GM23338 (cell line): ENCODE data around the gene FNDC4. TPM values are rescaled to one million over a fixed set of nuclear protein-coding genes. Genes with fewer than 3 reads are reported as not detected.

ENCODE experiments used
- ATAC-seq: fragments of 200-7000 bp; cut with Tn5 transposase; 3 replicates; pipeline ENCODE4 v1.9.1; 2020
- DNase-seq: peaks from one replicate; pipeline ENCODE4 v3.0.0-alpha.2; 2015; ENCODE audit warnings: low spot score
- H2AFZ ChIP-seq: fragments of 200-600 bp; sonication (generic); 2 replicates; pipeline ENCODE4 v1.8.0; 2016; ENCODE audit warnings: antibody characterized with exemption, mild to moderate bottlenecking, moderate library complexity
- H3F3A ChIP-seq: fragments of 200-600 bp; sonication (generic); replicated peaks from 2 replicates; pipeline ENCODE4 v1.8.0; 2017; ENCODE audit warnings: antibody characterized with exemption, mixed run types, low read depth
- H3K27ac ChIP-seq: fragments of 200-600 bp; sonication (generic); 2 replicates; pipeline ENCODE4 v1.6.1; 2016; ENCODE audit warnings: low read depth
- H3K27me3 ChIP-seq: fragments of 200-600 bp; sonication (generic); 2 replicates; pipeline ENCODE4 v1.8.0; 2016; ENCODE audit warnings: mild to moderate bottlenecking, mixed run types, moderate library complexity; ENCODE audit not compliant: insufficient read depth
- H3K36me3 ChIP-seq: fragments of 200-600 bp; sonication (generic); 2 replicates; pipeline ENCODE4 v1.8.0; 2016; ENCODE audit warnings: mild to moderate bottlenecking; ENCODE audit not compliant: insufficient read depth
- H3K4me1 ChIP-seq: fragments of 200-600 bp; sonication (generic); 2 replicates; pipeline ENCODE4 v1.8.0; 2016; ENCODE audit warnings: mild to moderate bottlenecking, moderate library complexity; ENCODE audit not compliant: insufficient read depth
- H3K4me2 ChIP-seq: fragments of 200-600 bp; sonication (generic); 2 replicates; pipeline ENCODE4 v1.7.1; 2017; ENCODE audit warnings: mixed run types
- H3K4me3 ChIP-seq: fragments of 200-600 bp; sonication (generic); 2 replicates; pipeline ENCODE4 v1.6.1; 2016; ENCODE audit warnings: mixed run types
- H3K79me2 ChIP-seq: fragments of 200-600 bp; sonication (generic); replicated peaks from 2 replicates; pipeline ENCODE4 v1.8.0; 2017; ENCODE audit warnings: mild to moderate bottlenecking; ENCODE audit not compliant: insufficient read depth
- H3K9me2 ChIP-seq: fragments of 200-600 bp; sonication (generic); 2 replicates; pipeline ENCODE4 v1.8.0; 2017; ENCODE audit not compliant: insufficient read depth
- H4K20me1 ChIP-seq: fragments of 200-600 bp; sonication (generic); replicated peaks from 2 replicates; pipeline ENCODE4 v1.8.0; 2017; ENCODE audit warnings: mild to moderate bottlenecking; ENCODE audit not compliant: insufficient read depth
- H3K27ac Mint-ChIP-seq: 2 replicates; pipeline ENCODE4 v1.8.0; 2020; ENCODE audit warnings: inconsistent platforms, mild to moderate bottlenecking, moderate library complexity, mixed read lengths
- H3K27me3 Mint-ChIP-seq: 3 replicates; pipeline ENCODE4 v1.8.0; 2022; ENCODE audit warnings: low read depth, mild to moderate bottlenecking, moderate library complexity, mixed read lengths, inconsistent platforms; ENCODE audit not compliant: insufficient read depth, poor library complexity
- H3K36me3 Mint-ChIP-seq: 3 replicates; pipeline ENCODE4 v1.8.0; 2021; ENCODE audit warnings: low read depth, mild to moderate bottlenecking, inconsistent platforms, moderate library complexity, mixed read lengths
- H3K4me1 Mint-ChIP-seq: 3 replicates; pipeline ENCODE4 v1.8.0; 2020; ENCODE audit warnings: mild to moderate bottlenecking, inconsistent platforms, mixed read lengths
- H3K4me3 Mint-ChIP-seq: 3 replicates; pipeline ENCODE4 v1.8.0; 2021; ENCODE audit warnings: moderate library complexity, mild to moderate bottlenecking, inconsistent platforms, mixed read lengths
- H3K9me3 Mint-ChIP-seq: 3 replicates; pipeline ENCODE4 v1.8.0; 2020; ENCODE audit warnings: moderate library complexity, mild to moderate bottlenecking, inconsistent platforms, mixed read lengths
- CREB1 ChIP-seq: fragments of 250-450 bp; sonication (Bioruptor Pico); IDR thresholded peaks from 2 replicates; pipeline ENCODE4 v1.5.0; 2020; ENCODE audit warnings: low read depth, mild to moderate bottlenecking, moderate library complexity
- EZH2 ChIP-seq: fragments of 200-600 bp; sonication (generic); IDR thresholded peaks from one replicate; pipeline ENCODE4 v1.8.0; 2017; ENCODE audit warnings: antibody characterized with exemption, mild to moderate bottlenecking, low read depth; ENCODE audit not compliant: unreplicated experiment
- EZH2phosphoT487 ChIP-seq: fragments of 200-600 bp; sonication (generic); IDR thresholded peaks from one replicate; pipeline ENCODE4 v1.8.1; 2018; ENCODE audit warnings: antibody characterized with exemption; ENCODE audit not compliant: unreplicated experiment
- JUNB ChIP-seq: IDR thresholded peaks from one replicate; pipeline ENCODE4 v1.6.1; 2016; ENCODE audit warnings: antibody characterized with exemption; ENCODE audit not compliant: unreplicated experiment
- NANOG ChIP-seq: IDR thresholded peaks from 2 replicates; pipeline ENCODE4 v1.6.1; 2016; ENCODE audit warnings: antibody characterized with exemption, borderline replicate concordance
- POLR2AphosphoS5 ChIP-seq: IDR thresholded peaks from 2 replicates; pipeline ENCODE4 v1.6.1; 2016; ENCODE audit warnings: antibody characterized with exemption, low read depth
- STAT1 ChIP-seq: IDR thresholded peaks from one replicate; pipeline ENCODE4 v1.6.1; 2016; ENCODE audit warnings: antibody characterized with exemption; ENCODE audit not compliant: unreplicated experiment
- ZNF114 ChIP-seq: fragments of 250-450 bp; sonication (Bioruptor Pico); IDR thresholded peaks from 2 replicates; pipeline ENCODE4 v1.5.0; 2020; ENCODE audit warnings: mild to moderate bottlenecking, moderate library complexity
- ZNF331 ChIP-seq: fragments of 250-450 bp; sonication (Bioruptor Pico); IDR thresholded peaks from 2 replicates; pipeline ENCODE4 v1.5.0; 2020; ENCODE audit warnings: low read depth, mild to moderate bottlenecking, moderate library complexity
- polyA plus RNA-seq: library from polyadenylated mRNA; unstranded; fragments of >200 nt; fragmentation: Nextera tagmentation; extraction: Ambion mirVana; gene quantifications from 2 replicates; pipeline ENCODE4 v1.2.1, GENCODE V29; 2016
- total RNA-seq: library from RNA; depleted of rRNA; stranded (reverse); fragments of >200 nt; shearing (Covaris generic); gene quantifications from 2 replicates; pipeline ENCODE4 v1.2.3, GENCODE V29; 2014
- TF ChIP-seq, protein P1 (sequence below): fragments of 250-450 bp; sonication (Bioruptor Pico); IDR thresholded peaks from 2 replicates; pipeline ENCODE4 v1.5.0; 2020; ENCODE audit warnings: mild to moderate bottlenecking, moderate library complexity
- TF ChIP-seq, protein P2 (sequence below): IDR thresholded peaks from 2 replicates; pipeline ENCODE4 v1.6.1; 2016; ENCODE audit warnings: antibody characterized with exemption
- TF ChIP-seq, protein P3 (sequence below): IDR thresholded peaks from one replicate; pipeline ENCODE4 v1.6.1; 2018; ENCODE audit warnings: antibody characterized with exemption; ENCODE audit not compliant: unreplicated experiment
- TF ChIP-seq, protein P4 (sequence below), 2 experiments: fragments of 200-600 bp in 1 of 2; sonication (generic) in 1 of 2; conservative IDR thresholded peaks; 2 replicates each; pipeline versions ENCODE4 v1.5.1 to v1.6.1; 2016 to 2017; ENCODE audit warnings: antibody characterized with exemption in 2 of 2, low read depth in 2 of 2, mild to moderate bottlenecking in 2 of 2, moderate library complexity in 1 of 2

FNDC4 gene
- total and polyA plus RNA-seq, 2 experiments from 2014 or later, result 5.9 to 13.3 TPM

DNA sequence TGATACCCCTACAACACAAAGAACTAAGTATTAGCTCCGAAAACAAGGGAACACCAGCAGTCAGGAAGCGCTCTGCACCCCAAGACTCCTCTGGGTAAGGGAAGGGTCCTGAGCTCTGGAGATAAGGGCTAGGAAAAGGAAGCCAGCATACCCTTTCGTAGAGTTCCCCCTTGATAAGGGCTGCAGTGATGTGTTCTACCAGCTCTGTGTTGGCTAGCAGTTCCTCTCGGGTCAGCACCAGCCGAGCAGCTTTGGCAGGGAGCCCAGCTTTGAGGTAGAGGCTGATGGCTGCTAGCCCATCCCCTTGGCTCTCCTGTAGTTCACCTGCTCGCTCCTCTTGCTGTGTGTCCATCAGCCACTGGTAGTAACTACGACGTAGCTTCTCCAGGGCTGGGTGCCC, 33.9 kb downstream of the FNDC4 start:
- H3K9me3 Mint-ChIP-seq, result no peaks in the 10 kb centered on the region
- Histone ChIP-seq H2AFZ (no peak overlapping the region), H3K4me2 (no peak overlapping the region), H3K36me3 (peaks cover 5% of the 10 kb centered on the region; the same call in 1 of the 2 replicates), H3K9me2 (no peaks in the 10 kb centered on the region), H3K27me3 (no peaks in the 10 kb centered on the region), H3F3A (no peaks in the 10 kb centered on the region), H3K79me2 (no peaks in the 10 kb centered on the region), H3K27ac (peak overlapping the region; percentile 74; the same call in 1 of the 2 replicates), H3K4me3 (no peak overlapping the region), H3K4me1 (no peaks in the 10 kb centered on the region), H4K20me1 (no peaks in the 10 kb centered on the region)
- H3K27me3 Mint-ChIP-seq, result no peaks in the 10 kb centered on the region
- no peaks in the 10 kb centered on the region; the same call in 2 of the 3 replicates for H3K36me3 Mint-ChIP-seq
- peaks cover 4% of the 10 kb centered on the region; the same call in 2 of the 3 replicates for H3K4me1 Mint-ChIP-seq
- peak; percentile 22 for ATAC-seq
- no peak for DNase-seq
- no peak for TF ChIP-seq NANOG
- TF ChIP-seq EZH2phosphoT487, result no peak
- TF ChIP-seq POLR2AphosphoS5, result no peak
- no peak for TF ChIP-seq CREB1
- no peak for TF ChIP-seq EZH2
- TF ChIP-seq ZNF114 (CRISPR knock-in tag), result no peak
- no peak for TF ChIP-seq STAT1
- TF ChIP-seq, protein P1, sequence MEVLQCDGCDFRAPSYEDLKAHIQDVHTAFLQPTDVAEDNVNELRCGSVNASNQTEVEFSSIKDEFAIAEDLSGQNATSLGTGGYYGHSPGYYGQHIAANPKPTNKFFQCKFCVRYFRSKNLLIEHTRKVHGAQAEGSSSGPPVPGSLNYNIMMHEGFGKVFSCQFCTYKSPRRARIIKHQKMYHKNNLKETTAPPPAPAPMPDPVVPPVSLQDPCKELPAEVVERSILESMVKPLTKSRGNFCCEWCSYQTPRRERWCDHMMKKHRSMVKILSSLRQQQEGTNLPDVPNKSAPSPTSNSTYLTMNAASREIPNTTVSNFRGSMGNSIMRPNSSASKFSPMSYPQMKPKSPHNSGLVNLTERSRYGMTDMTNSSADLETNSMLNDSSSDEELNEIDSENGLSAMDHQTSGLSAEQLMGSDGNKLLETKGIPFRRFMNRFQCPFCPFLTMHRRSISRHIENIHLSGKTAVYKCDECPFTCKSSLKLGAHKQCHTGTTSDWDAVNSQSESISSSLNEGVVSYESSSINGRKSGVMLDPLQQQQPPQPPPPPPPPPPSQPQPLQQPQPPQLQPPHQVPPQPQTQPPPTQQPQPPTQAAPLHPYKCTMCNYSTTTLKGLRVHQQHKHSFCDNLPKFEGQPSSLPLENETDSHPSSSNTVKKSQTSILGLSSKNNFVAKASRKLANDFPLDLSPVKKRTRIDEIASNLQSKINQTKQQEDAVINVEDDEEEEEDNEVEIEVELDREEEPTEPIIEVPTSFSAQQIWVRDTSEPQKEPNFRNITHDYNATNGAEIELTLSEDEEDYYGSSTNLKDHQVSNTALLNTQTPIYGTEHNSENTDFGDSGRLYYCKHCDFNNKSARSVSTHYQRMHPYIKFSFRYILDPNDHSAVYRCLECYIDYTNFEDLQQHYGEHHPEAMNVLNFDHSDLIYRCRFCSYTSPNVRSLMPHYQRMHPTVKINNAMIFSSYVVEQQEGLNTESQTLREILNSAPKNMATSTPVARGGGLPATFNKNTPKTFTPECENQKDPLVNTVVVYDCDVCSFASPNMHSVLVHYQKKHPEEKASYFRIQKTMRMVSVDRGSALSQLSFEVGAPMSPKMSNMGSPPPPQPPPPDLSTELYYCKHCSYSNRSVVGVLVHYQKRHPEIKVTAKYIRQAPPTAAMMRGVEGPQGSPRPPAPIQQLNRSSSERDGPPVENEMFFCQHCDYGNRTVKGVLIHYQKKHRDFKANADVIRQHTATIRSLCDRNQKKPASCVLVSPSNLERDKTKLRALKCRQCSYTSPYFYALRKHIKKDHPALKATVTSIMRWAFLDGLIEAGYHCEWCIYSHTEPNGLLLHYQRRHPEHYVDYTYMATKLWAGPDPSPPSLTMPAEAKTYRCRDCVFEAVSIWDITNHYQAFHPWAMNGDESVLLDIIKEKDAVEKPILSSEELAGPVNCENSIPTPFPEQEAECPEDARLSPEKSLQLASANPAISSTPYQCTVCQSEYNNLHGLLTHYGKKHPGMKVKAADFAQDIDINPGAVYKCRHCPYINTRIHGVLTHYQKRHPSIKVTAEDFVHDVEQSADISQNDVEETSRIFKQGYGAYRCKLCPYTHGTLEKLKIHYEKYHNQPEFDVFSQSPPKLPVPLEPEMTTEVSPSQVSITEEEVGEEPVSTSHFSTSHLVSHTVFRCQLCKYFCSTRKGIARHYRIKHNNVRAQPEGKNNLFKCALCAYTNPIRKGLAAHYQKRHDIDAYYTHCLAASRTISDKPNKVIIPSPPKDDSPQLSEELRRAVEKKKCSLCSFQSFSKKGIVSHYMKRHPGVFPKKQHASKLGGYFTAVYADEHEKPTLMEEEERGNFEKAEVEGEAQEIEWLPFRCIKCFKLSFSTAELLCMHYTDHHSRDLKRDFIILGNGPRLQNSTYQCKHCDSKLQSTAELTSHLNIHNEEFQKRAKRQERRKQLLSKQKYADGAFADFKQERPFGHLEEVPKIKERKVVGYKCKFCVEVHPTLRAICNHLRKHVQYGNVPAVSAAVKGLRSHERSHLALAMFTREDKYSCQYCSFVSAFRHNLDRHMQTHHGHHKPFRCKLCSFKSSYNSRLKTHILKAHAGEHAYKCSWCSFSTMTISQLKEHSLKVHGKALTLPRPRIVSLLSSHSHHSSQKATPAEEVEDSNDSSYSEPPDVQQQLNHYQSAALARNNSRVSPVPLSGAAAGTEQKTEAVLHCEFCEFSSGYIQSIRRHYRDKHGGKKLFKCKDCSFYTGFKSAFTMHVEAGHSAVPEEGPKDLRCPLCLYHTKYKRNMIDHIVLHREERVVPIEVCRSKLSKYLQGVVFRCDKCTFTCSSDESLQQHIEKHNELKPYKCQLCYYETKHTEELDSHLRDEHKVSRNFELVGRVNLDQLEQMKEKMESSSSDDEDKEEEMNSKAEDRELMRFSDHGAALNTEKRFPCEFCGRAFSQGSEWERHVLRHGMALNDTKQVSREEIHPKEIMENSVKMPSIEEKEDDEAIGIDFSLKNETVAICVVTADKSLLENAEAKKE (CRISPR knock-in tag), result no peak
- TF ChIP-seq, protein P2, sequence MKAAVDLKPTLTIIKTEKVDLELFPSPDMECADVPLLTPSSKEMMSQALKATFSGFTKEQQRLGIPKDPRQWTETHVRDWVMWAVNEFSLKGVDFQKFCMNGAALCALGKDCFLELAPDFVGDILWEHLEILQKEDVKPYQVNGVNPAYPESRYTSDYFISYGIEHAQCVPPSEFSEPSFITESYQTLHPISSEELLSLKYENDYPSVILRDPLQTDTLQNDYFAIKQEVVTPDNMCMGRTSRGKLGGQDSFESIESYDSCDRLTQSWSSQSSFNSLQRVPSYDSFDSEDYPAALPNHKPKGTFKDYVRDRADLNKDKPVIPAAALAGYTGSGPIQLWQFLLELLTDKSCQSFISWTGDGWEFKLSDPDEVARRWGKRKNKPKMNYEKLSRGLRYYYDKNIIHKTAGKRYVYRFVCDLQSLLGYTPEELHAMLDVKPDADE, result no peak
- TF ChIP-seq, protein P3, sequence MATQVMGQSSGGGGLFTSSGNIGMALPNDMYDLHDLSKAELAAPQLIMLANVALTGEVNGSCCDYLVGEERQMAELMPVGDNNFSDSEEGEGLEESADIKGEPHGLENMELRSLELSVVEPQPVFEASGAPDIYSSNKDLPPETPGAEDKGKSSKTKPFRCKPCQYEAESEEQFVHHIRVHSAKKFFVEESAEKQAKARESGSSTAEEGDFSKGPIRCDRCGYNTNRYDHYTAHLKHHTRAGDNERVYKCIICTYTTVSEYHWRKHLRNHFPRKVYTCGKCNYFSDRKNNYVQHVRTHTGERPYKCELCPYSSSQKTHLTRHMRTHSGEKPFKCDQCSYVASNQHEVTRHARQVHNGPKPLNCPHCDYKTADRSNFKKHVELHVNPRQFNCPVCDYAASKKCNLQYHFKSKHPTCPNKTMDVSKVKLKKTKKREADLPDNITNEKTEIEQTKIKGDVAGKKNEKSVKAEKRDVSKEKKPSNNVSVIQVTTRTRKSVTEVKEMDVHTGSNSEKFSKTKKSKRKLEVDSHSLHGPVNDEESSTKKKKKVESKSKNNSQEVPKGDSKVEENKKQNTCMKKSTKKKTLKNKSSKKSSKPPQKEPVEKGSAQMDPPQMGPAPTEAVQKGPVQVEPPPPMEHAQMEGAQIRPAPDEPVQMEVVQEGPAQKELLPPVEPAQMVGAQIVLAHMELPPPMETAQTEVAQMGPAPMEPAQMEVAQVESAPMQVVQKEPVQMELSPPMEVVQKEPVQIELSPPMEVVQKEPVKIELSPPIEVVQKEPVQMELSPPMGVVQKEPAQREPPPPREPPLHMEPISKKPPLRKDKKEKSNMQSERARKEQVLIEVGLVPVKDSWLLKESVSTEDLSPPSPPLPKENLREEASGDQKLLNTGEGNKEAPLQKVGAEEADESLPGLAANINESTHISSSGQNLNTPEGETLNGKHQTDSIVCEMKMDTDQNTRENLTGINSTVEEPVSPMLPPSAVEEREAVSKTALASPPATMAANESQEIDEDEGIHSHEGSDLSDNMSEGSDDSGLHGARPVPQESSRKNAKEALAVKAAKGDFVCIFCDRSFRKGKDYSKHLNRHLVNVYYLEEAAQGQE, result no peak
- TF ChIP-seq, protein P4, sequence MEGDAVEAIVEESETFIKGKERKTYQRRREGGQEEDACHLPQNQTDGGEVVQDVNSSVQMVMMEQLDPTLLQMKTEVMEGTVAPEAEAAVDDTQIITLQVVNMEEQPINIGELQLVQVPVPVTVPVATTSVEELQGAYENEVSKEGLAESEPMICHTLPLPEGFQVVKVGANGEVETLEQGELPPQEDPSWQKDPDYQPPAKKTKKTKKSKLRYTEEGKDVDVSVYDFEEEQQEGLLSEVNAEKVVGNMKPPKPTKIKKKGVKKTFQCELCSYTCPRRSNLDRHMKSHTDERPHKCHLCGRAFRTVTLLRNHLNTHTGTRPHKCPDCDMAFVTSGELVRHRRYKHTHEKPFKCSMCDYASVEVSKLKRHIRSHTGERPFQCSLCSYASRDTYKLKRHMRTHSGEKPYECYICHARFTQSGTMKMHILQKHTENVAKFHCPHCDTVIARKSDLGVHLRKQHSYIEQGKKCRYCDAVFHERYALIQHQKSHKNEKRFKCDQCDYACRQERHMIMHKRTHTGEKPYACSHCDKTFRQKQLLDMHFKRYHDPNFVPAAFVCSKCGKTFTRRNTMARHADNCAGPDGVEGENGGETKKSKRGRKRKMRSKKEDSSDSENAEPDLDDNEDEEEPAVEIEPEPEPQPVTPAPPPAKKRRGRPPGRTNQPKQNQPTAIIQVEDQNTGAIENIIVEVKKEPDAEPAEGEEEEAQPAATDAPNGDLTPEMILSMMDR (conservative IDR thresholded peaks at IDR 0.05; ENCODE audit: low read depth in 2 of 2), result no peak
- no peak for TF ChIP-seq JUNB
- TF ChIP-seq ZNF331 (CRISPR knock-in tag), result no peak
- H3K4me3 Mint-ChIP-seq, result no peak overlapping the region
- H3K27ac Mint-ChIP-seq, result peak overlapping the region; percentile 45; the same call in 1 of the 2 replicates
